Type B pancreatic cell (in vitro differentiated cells): ENCODE measurements around the gene TAS1R2. TPM values are rescaled to one million over a fixed set of nuclear protein-coding genes. Genes with fewer than 3 reads are reported as not detected.
A peak's percentile ranks its signal among the peaks of the same experiment; 100 is the strongest.

Experiments
- DNase-seq: peaks from one replicate; pipeline ENCODE4 v3.0.0; 2021; ENCODE audit warnings: mixed read lengths; ENCODE audit not compliant: unreplicated experiment; ENCODE audit errors: extremely low spot score
- H3K27ac Mint-ChIP-seq: 2 replicates; pipeline ENCODE4 v1.8.0; 2021; ENCODE audit warnings: mild to moderate bottlenecking, mixed read lengths
- H3K27me3 Mint-ChIP-seq: 2 replicates; pipeline ENCODE4 v1.8.0; 2021; ENCODE audit warnings: mixed read lengths
- H3K36me3 Mint-ChIP-seq: 2 replicates; pipeline ENCODE4 v1.8.0; 2021; ENCODE audit warnings: mixed read lengths
- H3K4me1 Mint-ChIP-seq: one replicate; pipeline ENCODE4 v1.8.0; 2021; ENCODE audit warnings: mixed read lengths; ENCODE audit not compliant: unreplicated experiment
- H3K4me3 Mint-ChIP-seq: 2 replicates; pipeline ENCODE4 v1.8.0; 2021; ENCODE audit warnings: mild to moderate bottlenecking, mixed read lengths
- H3K9me3 Mint-ChIP-seq: 2 replicates; pipeline ENCODE4 v1.8.0; 2021; ENCODE audit warnings: mixed read lengths
- total RNA-seq: library from RNA; stranded (reverse); gene quantifications from 2 replicates; pipeline ENCODE4 v1.2.1, GENCODE V29; 2021; ENCODE audit warnings: low replicate concordance
- TF ChIP-seq, protein P1 (sequence below): fragments of 200-600 bp; sonication (generic); conservative IDR thresholded peaks from 2 replicates; pipeline ENCODE4 v1.5.0; 2021; ENCODE audit warnings: antibody characterized with exemption, mild to moderate bottlenecking

The TAS1R2 gene
- total RNA-seq, 1 donor from 2014 or later: not detected

DNA sequence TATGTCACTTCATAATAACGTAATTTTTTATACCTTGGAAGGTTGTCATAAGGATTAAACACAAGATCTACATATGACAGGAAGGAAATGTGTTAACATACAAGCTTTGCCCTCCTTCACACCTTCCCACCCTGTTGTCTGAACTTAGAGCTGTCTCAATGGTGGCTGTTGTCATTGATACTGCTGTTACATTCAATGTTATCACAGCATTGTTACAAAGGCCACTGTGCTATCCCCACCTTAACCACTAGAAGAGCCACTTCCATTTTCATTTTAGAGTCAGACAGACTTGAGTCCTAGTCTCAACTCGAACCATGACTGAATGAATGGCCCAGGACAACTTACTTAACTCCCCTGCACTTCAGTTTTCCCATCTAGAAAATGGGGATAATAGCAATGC, 31.2 kb downstream of the TAS1R2 start:
- no peak for DNase-seq
- Mint-ChIP-seq H3K4me1 (no peaks in the 10 kb centered on the region), H3K9me3 (peaks cover 14% of the 10 kb centered on the region), H3K36me3 (no peaks in the 10 kb centered on the region), H3K27ac (no peak overlapping the region), H3K27me3 (peaks cover 34% of the 10 kb centered on the region), H3K4me3 (no peak overlapping the region)
- TF ChIP-seq, protein P1, sequence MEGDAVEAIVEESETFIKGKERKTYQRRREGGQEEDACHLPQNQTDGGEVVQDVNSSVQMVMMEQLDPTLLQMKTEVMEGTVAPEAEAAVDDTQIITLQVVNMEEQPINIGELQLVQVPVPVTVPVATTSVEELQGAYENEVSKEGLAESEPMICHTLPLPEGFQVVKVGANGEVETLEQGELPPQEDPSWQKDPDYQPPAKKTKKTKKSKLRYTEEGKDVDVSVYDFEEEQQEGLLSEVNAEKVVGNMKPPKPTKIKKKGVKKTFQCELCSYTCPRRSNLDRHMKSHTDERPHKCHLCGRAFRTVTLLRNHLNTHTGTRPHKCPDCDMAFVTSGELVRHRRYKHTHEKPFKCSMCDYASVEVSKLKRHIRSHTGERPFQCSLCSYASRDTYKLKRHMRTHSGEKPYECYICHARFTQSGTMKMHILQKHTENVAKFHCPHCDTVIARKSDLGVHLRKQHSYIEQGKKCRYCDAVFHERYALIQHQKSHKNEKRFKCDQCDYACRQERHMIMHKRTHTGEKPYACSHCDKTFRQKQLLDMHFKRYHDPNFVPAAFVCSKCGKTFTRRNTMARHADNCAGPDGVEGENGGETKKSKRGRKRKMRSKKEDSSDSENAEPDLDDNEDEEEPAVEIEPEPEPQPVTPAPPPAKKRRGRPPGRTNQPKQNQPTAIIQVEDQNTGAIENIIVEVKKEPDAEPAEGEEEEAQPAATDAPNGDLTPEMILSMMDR: no peak

DNA sequence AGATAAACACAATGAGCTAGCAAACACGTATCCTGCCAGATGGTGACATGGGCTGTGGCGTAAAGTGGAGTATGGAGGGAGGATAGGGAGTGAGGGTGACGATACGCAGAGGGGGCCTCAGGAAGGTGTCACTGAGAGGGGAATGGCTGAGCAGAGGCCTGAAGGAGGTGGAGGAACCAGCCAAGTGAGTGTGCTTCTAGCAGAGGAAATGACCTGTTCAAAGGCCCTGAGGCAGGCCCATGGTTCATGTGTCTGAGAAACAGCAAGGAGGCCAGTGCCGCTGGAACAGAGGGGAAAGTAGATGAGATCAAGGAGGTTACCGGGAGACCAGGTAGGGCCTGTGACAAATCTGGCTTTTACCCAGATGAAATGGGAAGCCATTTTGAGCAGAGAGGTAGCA, 36.0 kb downstream of the TAS1R2 start:
- no peak overlapping the region for H3K27ac Mint-ChIP-seq
- no peaks in the 10 kb centered on the region for H3K36me3 Mint-ChIP-seq
- no peak for DNase-seq
- H3K4me1 Mint-ChIP-seq: peaks cover 8% of the 10 kb centered on the region
- TF ChIP-seq, protein P1: no peak
- H3K4me3 Mint-ChIP-seq: no peak overlapping the region
- peaks cover 13% of the 10 kb centered on the region for H3K9me3 Mint-ChIP-seq
- H3K27me3 Mint-ChIP-seq: peaks cover 53% of the 10 kb centered on the region

DNA sequence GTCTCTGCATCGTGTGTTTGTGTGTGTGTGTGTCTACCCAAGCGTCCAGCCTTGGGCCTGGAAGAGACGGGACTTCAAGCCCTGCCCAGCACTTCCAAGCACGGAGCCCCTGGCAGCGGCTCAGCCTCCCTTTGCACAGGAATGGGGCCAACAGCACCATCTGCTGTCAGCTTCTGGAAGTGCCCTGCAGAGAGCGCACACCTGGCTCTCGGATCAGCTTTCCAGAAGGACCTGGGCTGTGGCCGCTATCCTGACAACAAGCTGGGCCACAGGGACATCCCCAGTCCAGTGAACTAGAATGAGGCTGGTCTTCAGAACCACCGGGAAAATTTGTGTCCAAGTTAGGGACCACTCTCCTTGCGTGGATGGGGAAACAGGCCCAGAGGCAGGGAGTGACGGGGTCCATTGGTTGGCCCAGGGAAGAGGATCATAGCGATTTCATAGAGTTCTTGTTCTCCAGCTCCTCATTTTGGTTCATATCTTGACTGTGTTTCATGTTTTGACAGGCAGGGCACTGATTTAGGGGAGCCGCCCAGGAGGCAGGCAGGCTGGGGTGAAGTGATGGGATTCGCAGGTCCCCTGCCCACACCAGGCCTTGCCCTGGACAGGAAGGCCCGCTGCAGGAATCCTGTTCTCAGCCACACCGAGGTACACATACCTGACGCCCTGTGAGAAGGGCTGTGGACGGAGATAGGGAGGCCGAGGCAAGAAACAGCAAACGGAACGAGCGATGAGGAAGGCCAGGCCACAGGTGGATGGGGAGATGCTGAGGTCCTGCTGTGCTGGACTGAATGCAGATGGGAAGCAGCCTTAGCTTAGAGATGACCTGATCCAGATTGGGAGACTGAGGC, 38.4 kb downstream of the TAS1R2 start:
- Mint-ChIP-seq H3K4me3 (no peak overlapping the region), H3K27ac (no peak overlapping the region), H3K27me3 (peaks cover 59% of the 10 kb centered on the region), H3K36me3 (no peaks in the 10 kb centered on the region), H3K9me3 (peaks cover 4% of the 10 kb centered on the region), H3K4me1 (peaks cover 8% of the 10 kb centered on the region)
- TF ChIP-seq, protein P1: peak; percentile 95
- peak; percentile 85 for DNase-seq

DNA sequence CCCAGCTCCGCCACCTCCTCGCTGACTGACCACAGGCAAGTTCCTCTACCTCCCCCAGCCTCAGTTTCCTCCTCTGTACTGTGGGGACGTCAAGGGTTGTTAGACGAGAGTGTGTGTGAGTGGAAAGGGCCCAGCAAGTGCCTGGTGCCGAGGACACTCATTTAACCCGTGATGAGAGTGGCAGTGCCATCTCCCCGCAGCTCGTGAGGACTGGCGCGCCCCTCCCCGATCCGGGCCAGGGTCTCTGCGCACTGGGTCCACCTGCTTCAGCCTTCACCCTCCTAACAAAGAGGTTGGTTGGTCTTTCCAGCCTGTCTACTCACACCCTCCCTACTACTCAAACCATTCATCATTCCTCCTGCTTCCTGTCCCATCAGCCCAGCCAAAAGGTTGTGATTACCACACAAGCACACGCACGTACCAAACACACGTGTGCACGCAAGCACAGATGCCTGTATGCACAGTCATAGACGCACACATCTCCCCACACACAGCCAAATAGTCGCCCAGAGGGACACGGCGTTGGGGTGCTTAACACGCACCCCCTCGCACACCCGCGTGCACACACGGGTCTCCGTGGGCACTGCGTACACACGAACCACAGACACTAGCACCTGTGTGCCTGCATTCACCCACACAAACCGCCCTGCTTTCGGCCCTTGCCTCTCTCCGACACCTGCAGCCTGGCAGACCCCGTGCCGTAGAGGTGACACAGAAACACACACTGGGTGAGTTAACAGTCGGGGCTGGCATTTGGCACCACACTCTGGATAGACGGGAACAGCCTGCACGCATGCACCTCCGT, 39.3 kb downstream of the TAS1R2 start:
- no peaks in the 10 kb centered on the region for H3K36me3 Mint-ChIP-seq
- TF ChIP-seq, protein P1: no peak
- H3K27me3 Mint-ChIP-seq: peaks cover 58% of the 10 kb centered on the region
- H3K4me1 Mint-ChIP-seq: peaks cover 8% of the 10 kb centered on the region
- no peak for DNase-seq
- no peaks in the 10 kb centered on the region for H3K9me3 Mint-ChIP-seq
- no peak overlapping the region for H3K4me3 Mint-ChIP-seq
- H3K27ac Mint-ChIP-seq: no peak overlapping the region

DNA sequence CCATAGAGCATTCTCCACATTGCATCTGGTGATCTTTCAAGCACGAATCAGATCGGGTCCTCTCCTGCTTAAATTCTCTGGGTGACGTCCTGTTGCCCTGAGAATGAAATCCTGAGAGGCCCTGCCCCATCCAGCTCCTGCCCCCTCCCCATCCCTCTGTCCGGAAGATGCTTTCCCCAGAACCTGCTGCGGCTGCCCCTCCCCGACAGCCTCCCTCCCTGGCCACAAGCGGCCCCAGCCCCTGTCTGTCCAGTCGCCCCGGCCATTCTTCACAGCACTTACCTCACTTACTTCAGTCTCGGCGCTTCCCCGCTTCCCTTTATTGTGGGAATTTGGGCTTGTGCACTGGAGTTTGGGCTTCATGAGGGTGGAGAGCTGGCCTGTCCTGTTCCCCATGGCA, 40.3 kb downstream of the TAS1R2 start:
- no peaks in the 10 kb centered on the region for H3K9me3 Mint-ChIP-seq
- H3K27ac Mint-ChIP-seq: no peak overlapping the region
- H3K4me1 Mint-ChIP-seq: peaks cover 8% of the 10 kb centered on the region
- no peaks in the 10 kb centered on the region for H3K36me3 Mint-ChIP-seq
- DNase-seq: no peak
- peaks cover 61% of the 10 kb centered on the region for H3K27me3 Mint-ChIP-seq
- TF ChIP-seq, protein P1: no peak
- H3K4me3 Mint-ChIP-seq: no peak overlapping the region
